Osteoblast (primary cell): Measurements from ENCODE around the gene SHTN1. TPM values are rescaled to one million over a fixed set of nuclear protein-coding genes. Genes with fewer than 3 reads are reported as not detected.

Experiments used
- DNase-seq: peaks from one replicate; pipeline ENCODE4 v3.0.0; 2011; ENCODE audit warnings: low spot score, mixed read lengths; ENCODE audit not compliant: insufficient read length; ENCODE audit errors: missing footprints
- H2AFZ ChIP-seq: 2 replicates; pipeline ENCODE4 v1.6.0; 2011; ENCODE audit warnings: mild to moderate bottlenecking, low read length
- H3K27ac ChIP-seq: 2 replicates; pipeline ENCODE4 v1.5.1; 2011; ENCODE audit warnings: mild to moderate bottlenecking, low read depth, low read length, moderate library complexity
- H3K27me3 ChIP-seq: 2 replicates; pipeline ENCODE4 v1.6.0; 2012; ENCODE audit warnings: mild to moderate bottlenecking, control low read depth, inconsistent platforms, low read length, moderate library complexity; ENCODE audit not compliant: insufficient read depth
- H3K36me3 ChIP-seq: 2 replicates; pipeline ENCODE4 v1.5.1; 2011; ENCODE audit warnings: mild to moderate bottlenecking, low read length, control low read depth, moderate library complexity; ENCODE audit not compliant: insufficient read depth
- H3K4me1 ChIP-seq: 2 replicates; pipeline ENCODE4 v1.5.1; 2011; ENCODE audit warnings: mild to moderate bottlenecking, low read length, control low read depth, moderate library complexity; ENCODE audit not compliant: insufficient read depth
- H3K4me2 ChIP-seq: 2 replicates; pipeline ENCODE4 v1.6.0; 2011; ENCODE audit warnings: mild to moderate bottlenecking, low read length; ENCODE audit not compliant: insufficient read depth
- H3K4me3 ChIP-seq: fragments of 200-600 bp; sonication (generic); 3 replicates; pipeline ENCODE4 v1.5.1; 2012; ENCODE audit warnings: mild to moderate bottlenecking, low read length, inconsistent platforms; ENCODE audit not compliant: insufficient read depth
- H3K79me2 ChIP-seq: 2 replicates; pipeline ENCODE4 v1.6.0; 2012; ENCODE audit warnings: mild to moderate bottlenecking, low read length, control low read depth, inconsistent platforms; ENCODE audit not compliant: insufficient read depth
- H3K9me3 ChIP-seq: 2 replicates; pipeline ENCODE4 v1.5.1; 2011; ENCODE audit warnings: low read depth, low read length, control low read depth
- H4K20me1 ChIP-seq: 2 replicates; pipeline ENCODE4 v1.6.0; 2012; ENCODE audit warnings: mild to moderate bottlenecking, low read length, control low read depth; ENCODE audit not compliant: insufficient read depth
- CTCF ChIP-seq: IDR thresholded peaks from 2 replicates; pipeline ENCODE4 v1.5.1; 2011; ENCODE audit warnings: mild to moderate bottlenecking, low read depth, low read length, moderate library complexity; ENCODE audit errors: extremely low read depth
- total RNA-seq: library from RNA; depleted of rRNA; stranded (reverse); fragments of >200 nt; gene quantifications from 2 replicates; pipeline ENCODE4 v1.2.3, GENCODE V29; 2012

The SHTN1 gene
- total RNA-seq, 1 donor, result 2.2 TPM

- H3K4me3 ChIP-seq, result no peak overlapping the region
- H3K9me3 ChIP-seq, result no peaks in the 10 kb centered on the region
- H3K4me2 ChIP-seq, result no peak overlapping the region
- no peak for TF ChIP-seq CTCF
- no peaks in the 10 kb centered on the region for H3K36me3 ChIP-seq
- H3K27me3 ChIP-seq, result no peaks in the 10 kb centered on the region
- no peak overlapping the region for H3K27ac ChIP-seq
- H3K4me1 ChIP-seq, result peaks cover 2% of the 10 kb centered on the region
- H3K79me2 ChIP-seq, result no peaks in the 10 kb centered on the region
- no peak overlapping the region for H2AFZ ChIP-seq
- DNase-seq, result no peak
- no peaks in the 10 kb centered on the region for H4K20me1 ChIP-seq
These were observed 32.9 kb downstream of the SHTN1 start for GRCh38 chr10:116972131-116972530.

DNA sequence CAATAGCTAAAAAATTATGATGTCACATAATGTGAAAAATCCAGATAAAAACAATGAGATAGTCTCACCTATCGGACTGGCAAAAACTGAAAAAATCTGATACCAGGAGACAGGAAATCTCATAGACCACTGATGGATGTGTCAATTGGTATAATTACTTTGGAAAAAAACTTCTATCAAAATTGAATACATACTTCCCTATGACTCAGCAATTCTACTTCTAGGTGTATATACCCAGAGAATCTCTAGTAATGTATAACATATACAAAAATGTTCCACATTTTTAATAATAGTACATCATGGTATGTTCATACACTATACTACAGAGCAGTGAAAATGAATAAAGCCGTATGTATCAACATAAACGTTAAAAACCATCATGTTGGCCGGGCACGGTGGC is 34.9 kb downstream of the SHTN1 start:
- TF ChIP-seq CTCF, result no peak
- Histone ChIP-seq H3K9me3 (no peaks in the 10 kb centered on the region), H3K4me3 (no peak overlapping the region), H3K36me3 (no peaks in the 10 kb centered on the region), H3K27me3 (no peaks in the 10 kb centered on the region), H4K20me1 (no peaks in the 10 kb centered on the region), H3K79me2 (no peaks in the 10 kb centered on the region), H3K4me1 (peaks cover 2% of the 10 kb centered on the region), H3K27ac (no peak overlapping the region), H2AFZ (no peak overlapping the region), H3K4me2 (no peak overlapping the region)
- no peak for DNase-seq

DNA sequence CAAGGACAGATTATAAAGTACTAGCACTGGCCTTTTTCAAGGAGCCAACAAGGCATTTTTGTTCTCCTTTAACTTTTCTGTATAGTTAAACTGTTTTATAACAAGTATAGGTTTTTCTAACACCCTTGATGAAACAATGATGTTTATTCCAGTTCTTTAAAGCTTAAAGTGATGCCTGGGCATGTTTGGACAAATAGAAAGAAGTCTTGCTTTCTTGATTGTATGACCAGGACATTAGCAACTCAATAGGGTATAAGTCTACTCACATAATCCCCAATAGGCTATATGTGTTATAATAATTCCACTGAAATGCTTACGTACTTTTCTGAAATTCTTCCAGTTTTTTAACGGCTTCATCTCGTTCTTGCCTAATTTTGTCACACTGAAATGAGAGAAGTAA is 36.7 kb downstream of the SHTN1 start:
- Histone ChIP-seq H3K27me3 (no peaks in the 10 kb centered on the region), H3K4me2 (no peak overlapping the region), H3K36me3 (no peaks in the 10 kb centered on the region), H3K79me2 (no peaks in the 10 kb centered on the region), H3K4me3 (no peak overlapping the region), H3K4me1 (no peaks in the 10 kb centered on the region), H2AFZ (no peak overlapping the region), H3K9me3 (no peaks in the 10 kb centered on the region), H4K20me1 (no peaks in the 10 kb centered on the region), H3K27ac (no peak overlapping the region)
- TF ChIP-seq CTCF, result no peak
- DNase-seq, result no peak

DNA sequence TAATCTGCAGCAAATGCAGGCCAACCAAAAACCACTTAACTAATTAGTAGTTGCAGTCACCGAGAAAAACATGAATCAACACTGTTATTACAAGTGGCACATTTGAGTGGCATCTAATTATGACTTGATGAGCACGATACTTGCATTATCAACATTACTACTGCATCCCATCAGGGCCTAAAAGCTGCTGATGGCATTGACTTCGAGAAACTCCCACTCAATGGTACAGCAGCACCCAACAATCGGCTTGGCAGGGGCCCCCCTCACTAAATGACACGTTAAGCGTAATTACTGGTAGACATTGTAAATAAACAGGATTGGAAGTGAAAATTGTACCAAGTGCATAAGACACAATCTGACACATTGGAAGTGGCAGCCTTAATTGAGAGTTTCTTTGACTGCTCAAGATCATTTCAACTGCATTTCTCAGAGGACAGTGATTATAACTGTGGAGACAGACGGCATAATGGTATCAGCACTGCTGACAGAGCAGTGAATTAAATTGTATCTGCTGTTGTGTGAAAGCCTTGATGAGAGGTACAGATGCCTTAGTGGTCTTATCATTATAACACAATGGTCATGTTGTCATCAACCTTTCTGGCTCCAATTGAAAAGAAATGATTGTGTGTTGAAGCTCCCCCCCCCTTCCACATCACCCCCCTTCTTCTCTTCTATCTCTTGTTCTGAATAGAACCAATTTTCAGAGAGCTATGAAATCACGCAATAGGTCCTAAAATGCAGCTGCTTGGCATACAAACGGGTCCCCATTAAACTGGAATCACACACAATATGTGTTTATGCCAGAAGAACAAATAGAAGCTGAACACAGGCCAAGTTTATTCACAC is 43.4 kb downstream of the SHTN1 start:
- Histone ChIP-seq H4K20me1 (no peaks in the 10 kb centered on the region), H3K4me2 (no peak overlapping the region), H2AFZ (no peak overlapping the region), H3K36me3 (no peaks in the 10 kb centered on the region), H3K79me2 (no peaks in the 10 kb centered on the region), H3K9me3 (no peaks in the 10 kb centered on the region), H3K4me1 (no peaks in the 10 kb centered on the region), H3K27me3 (no peaks in the 10 kb centered on the region), H3K4me3 (no peak overlapping the region), H3K27ac (no peak overlapping the region)
- no peak for TF ChIP-seq CTCF
- no peak for DNase-seq
